ENCODE results near the gene OR2T35.
"Not testable (repeated sequence)": the region's sequence is repeated elsewhere in the genome, so short reads cannot be mapped to it uniquely, and the experiment has no call there.

- TF ChIP-seq EZH2 (IDR thresholded peaks at IDR 0.05; ENCODE audit: borderline replicate concordance, low read length); CTCF (IDR thresholded peaks at IDR 0.05; ENCODE audit: low read length): not testable (repeated sequence)
Observed at GRCh38 chr1:248642971-248643651, 2.0 kb downstream of the OR2T35 start.

All from OCI-LY1 (cell line).